ENCODE measurements around the gene RPS5.
"Not testable (repeated sequence)": the region's sequence is repeated elsewhere in the genome, so short reads cannot be mapped to it uniquely, and the experiment has no call there.

Gene RPS5

DNA sequence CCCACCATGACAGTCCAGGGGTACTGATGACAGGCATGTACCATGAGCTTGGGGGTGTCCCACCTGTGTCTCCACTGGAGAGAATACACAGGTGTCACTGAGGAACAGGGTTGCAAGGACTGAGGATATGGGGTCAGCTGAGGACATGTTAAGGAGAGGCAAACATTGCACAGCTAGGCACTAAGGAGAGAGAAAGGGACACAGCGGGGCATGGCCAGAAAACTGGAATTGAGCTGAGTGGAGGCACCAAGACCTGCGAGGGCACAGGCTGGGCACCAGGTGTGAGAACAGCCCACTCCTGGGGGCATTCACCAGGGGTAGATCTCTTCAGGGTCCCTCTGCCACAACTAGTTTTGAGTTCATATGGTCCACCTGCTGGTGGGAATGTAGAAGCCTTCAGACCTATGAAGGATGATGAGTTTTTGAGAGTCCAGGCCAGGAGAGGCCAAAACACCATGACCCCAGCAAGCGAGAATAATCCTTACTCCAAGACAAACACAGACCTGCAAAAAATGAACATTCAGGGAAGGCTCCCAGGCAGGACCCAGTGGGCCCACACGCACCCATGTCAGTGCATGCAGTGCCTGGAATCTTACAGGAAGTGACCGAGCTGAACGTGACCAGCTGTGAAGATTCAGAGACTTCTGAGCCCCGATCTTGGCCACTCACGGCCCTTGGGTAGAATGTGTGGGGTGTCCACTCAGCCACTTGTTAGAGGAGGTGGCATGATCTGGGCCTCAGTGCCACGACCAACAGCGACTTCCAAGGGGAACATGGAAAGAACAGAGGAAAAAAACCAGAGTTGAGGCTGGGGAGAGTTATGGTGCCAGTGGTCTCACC, 20.0 kb downstream of the RPS5 start:
- no peak for DNase-seq (ENCODE audit: low spot score)

DNA sequence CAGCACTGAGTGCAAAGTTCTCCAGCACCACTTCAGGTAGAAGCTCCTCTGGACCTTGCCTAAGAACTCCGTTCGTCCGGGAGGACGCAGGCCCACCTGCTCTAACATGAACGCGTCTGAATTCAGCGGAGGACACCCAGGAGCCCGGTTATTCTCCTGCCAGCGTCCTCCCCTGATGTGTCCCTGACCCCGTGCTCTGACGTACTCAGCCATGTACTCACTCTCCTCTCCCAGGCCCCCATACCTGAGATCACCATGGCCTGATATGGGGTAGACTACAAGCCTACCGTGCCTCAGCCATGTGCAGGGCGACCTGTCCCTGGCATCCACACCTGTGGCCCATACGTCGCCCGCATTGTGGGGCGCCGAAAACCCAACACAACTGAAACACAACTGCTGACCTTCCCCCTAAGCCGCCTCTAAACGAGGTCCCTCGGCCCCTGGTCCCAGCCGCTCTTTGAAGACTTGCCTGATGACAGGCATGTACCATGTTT, 20.6 kb downstream of the RPS5 start:
- peak; percentile 43 for DNase-seq (ENCODE audit: low spot score)

DNA sequence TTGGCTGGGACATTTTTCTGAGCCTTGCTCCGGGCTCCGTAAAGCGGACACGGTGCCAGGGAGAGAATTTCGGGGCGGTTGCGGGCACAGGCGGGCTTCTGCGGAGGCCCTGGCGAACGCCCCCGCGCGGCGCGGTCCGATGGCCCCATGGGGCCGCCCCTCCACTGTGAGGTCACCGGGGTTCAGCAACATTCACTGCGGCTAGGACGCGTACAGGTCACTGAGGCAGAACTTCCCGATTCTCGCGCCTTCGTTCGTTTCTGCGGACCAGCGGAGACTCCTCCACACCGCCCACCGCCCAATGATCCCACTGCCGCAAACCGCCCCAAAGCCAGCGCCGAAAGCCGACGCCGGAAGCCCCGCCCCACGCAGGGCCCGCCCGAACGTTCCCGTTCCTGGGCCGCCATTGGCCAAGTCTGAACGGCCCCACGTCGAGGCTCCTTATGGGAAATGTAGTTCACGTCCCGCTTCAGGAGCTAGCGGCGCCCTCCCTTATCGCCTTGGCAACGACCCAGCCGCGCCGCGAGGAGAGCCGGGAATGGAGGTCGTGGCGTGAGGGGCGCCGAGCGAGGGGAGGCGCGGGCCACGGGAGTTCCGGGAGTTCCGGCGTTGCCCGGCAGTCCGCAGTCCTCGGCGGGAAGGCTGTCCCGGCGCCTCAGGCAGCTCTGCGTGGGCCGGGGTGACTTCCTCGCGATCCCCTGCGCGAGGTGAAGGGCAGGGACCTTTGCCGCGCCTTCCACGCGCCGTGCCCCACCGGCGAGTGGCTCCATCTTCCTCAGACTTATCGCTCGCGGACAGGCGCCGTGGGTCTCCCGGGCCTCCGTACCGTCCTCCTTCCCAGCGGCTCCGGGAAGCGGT, 21.3 kb downstream of the RPS5 start, which contains the start of gene ZNF584:
ZNF584 (plus strand) TSS at position 498 of the 858 bp plus-strand sequence. CDS start 499 bp downstream, outside the sequence.
- peak; percentile 93 for DNase-seq (ENCODE audit: low spot score)

DNA sequence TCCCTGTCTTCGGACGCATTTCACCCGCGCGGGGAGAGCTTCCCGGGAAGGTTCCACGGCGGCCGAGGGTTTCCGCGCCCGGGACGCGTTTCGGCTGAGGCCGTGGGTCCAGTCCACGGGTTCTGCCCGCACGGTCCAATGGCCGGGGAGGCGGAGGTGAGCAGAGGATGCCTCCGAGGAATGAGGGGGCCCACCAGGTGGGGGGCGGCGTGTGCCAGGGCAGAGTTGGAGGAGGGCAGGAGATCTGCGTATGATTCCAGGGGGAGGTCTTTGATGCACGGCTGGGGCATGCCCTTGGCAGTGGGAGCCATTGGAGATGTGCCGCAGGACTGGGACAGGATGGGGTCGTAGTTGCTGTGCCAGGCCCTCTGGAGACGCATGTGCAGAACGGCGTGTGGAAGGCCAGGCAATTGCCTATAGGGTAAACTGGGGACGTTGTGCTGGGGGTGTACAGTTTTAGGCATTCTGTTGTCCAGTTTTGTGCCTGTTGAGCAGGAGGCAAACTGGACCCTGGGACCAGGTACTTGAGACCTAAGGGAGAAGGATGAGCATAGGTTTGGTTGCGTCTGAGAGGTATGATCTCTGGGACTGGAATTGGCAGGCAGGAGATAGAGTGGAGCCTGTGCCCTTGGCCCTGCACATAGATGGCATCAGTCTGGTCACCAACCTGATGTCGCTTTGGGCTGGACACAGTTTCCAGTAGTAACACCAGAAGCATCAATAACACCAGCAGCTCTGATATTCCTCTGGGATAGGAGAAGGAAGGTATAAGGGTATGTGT, 22.1 kb downstream of the RPS5 start:
- DNase-seq (ENCODE audit: low spot score) = peak; percentile 52

DNA sequence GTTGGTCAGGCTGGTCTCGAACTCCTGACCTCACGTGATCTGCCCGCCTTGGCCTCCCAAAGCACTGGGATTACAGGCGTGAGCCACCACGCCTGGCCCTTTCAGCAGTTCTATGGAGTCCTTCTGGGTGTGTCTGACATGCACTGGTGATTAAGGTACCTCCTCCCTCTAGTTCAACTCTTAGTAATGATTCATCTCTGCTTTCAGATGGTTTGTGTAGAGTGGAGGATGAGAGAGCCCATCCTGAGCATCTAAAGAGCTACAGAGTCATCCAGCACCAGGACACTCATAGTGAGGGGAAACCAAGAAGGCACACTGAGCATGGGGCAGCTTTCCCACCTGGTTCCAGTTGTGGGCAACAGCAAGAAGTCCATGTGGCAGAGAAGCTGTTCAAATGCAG, 29.5 kb downstream of the RPS5 start:
- no peak for DNase-seq (ENCODE audit: low spot score)

DNA sequence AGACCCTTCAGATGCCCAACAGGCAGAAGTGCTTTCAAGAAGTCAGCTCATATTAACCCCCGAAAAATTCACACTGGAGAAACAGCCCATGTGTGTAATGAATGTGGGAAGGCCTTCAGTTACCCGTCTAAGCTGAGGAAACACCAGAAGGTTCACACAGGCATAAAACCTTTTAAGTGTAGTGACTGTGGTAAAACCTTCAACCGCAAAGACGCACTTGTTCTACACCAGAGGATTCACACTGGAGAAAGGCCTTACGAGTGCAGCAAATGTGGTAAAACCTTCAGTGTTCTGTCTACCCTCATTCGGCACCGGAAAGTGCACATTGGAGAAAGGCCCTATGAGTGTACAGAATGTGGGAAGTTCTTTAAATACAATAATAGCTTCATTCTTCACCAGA, 30.0 kb downstream of the RPS5 start:
- DNase-seq (ENCODE audit: low spot score) = no peak

DNA sequence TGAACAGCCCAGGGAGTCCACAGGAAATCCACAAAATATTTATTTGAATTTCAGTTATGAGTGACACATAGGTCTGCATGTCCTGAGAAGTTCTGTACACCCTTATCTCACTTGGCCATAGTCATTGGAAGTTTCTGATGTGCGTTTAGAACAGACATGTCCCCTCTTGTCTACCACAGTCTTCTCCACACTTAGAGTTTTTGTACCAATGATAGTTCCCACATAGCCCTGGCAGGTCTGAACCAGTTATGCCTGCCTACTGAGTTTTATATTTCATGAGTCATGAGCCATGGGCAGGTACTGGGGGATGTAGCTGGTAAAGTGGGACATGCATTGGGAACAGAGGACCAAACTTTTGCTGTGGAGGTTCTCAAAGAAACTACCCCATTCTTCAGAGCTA, 41.5 kb downstream of the RPS5 start:
- no peak for DNase-seq (ENCODE audit: low spot score)

DNA sequence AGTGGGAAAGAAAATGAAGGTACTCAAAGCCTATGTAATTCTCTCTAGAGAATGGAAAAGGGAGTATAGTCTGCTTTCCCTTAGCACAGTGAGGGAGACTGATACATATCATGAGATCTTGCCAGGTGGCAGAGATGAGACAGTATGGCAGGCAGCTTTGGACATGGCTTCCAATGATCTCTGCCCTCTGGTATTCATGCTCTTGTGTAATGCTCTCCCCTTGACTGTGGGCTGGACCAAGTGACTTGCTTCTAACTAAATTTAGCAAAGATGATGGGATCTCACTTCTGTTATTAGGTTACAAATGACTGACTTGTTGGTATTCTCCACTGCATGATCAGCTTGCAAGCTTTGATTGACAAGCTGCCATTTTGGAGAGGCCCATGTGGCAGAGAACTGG, 42.7 kb downstream of the RPS5 start:
- DNase-seq (ENCODE audit: low spot score) = no peak

DNA sequence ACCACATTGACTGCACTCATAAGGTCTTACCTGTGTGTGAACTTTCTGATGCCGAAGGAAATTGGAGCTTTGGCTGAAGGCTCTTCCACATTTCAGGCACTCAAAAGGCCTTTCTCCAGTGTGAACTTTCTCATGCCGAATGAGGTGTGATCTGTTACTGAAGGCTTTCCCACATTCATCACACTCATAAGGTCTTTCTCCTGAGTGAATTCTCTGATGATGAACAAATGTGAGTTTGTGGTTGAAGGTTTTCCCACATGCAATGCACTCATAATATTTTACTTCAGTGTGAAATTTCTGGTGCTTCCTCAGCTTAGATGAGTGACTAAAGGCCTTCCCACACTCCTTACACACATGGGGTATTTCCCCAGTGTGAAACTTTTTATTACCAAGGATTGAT, 47.1 kb downstream of the RPS5 start:
- no peak for DNase-seq (ENCODE audit: low spot score)

DNA sequence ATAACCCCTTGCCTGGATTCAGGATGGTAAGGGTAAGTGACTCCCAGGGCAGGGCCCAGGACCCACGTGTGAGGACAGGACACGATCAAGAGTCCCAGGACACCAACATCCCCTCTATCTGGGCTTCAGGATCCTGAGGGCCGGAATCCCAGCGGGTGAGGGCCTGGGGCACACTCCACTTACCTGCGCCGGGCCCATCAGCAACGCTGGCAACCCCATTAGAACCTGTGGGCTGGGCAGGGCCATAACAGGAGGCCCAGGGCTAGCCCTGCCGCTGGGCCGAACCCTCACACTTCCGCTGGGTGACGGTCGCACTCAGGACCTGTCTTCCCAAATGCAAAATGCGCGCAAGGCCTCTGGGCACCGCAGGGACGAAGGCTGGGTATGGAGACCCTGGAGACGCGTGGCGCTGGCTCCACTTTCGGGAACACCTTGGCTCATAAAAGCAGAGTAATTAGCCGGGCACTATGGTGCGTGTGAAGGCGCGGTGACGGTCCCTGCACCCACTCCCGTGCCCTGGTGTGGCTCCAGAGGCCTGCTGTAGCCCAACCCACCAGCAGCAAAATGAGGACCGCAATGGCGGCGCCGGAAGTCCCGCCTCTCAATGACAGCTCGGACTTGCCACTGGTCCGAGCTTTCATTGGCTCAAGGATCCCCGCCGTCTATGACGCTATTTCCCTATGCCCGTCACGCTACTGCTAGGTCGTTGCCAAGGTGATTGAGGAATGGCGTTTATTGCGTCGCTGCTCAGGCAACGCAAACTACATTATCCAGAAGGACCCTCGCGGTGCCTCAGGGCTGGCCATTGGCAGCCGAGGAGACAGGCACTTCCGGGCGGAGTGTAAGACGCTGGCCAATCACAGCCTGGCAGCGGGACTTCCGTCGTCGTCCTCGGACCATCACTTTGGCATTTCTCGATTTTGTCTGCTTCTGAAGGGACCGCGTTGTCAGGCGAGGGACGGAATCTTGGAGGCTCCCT, 52.8 kb downstream of the RPS5 start, which contains the start of gene ZNF132:
ZNF132 (minus strand) TSS at position 578 of the 979 bp plus-strand sequence; CDS start at position 246, 332 bp downstream.
- DNase-seq (ENCODE audit: low spot score) = no peak

DNA sequence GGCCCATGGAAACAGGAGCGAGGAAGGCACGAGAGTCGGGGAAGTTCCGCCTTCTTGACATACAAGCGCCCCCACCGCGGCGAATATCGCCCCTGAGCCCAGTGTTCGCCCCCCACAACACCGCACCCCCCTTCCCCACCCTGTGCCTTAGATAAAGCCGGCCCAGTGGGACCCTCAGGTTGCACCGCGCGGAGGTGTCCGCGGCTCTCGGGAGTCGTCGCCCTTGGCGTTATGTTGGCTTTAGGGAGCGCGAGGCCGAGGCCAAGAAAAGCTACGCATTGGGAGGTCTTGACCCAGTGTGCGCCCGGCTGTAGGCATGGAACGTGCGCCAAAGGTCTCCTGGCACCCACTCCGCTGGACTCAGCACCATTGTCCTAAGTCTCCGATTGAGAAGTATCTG, 53.5 kb downstream of the RPS5 start:
- no peak for DNase-seq (ENCODE audit: low spot score)

DNA sequence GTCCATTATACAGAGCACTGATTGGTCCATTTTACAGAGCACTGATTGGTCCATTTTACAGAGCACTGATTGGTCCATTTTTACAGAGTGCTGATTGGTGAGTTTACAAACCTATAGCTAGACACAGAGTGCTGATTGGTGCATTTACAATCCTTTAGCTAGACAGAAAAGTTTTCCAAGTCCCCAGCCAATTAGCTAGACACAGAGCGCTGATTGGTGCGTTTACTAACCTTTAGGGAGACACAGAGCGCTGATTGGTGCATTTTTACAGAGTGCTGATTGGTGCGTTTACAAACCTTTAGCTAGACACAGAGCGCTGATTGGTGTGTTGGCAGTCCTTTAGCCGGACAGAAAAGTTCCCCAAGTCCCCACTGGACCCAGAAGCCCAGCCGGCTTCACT, 55.9 kb downstream of the RPS5 start:
- not testable (repeated sequence) for DNase-seq (ENCODE audit: low spot score)

Data from HuH-7.5 (cell line).